ENCODE data around the gene PAM.

PAM gene

DNA sequence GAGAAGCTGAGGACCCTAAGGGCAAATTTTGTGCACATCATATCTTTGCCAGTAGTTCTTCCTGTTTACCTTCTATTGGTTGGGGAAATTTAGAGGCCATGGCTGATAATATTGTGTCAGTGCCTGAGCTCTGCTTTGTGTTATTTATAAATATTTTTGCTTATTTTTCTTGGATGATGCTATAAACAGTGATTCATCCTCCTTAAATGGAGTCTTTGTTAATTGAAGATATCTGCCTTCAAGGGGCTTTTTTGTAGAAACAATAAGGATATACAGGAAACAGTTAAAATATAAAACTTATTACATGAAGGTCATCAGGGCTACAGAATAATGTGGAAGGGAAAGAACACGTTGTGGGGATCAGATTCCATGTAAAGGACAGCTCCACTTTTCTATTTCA is 78.0 kb downstream of the PAM start:
- no peaks in the 10 kb centered on the region for H3K9me3 ChIP-seq (ENCODE audit: control insufficient read depth, low read length)
- H3K36me3 ChIP-seq (ENCODE audit: control insufficient read depth, insufficient read depth, low read length), result no peaks in the 10 kb centered on the region
- H3K4me3 ChIP-seq (ENCODE audit: extremely low read depth, insufficient read depth, low read length, poor library complexity, severe bottlenecking), result no peak overlapping the region
- no peak overlapping the region for H3K27ac ChIP-seq (ENCODE audit: low read depth, low read length, severe bottlenecking)
- H3K4me1 ChIP-seq (ENCODE audit: control insufficient read depth, insufficient read depth, low read length, poor library complexity, severe bottlenecking), result peaks cover 4% of the 10 kb centered on the region
- WGBS, 2 experiments (ENCODE audit: insufficient coverage in 2 of 2), result no CpG with 5 or more reads among the region's 1 CpG

DNA sequence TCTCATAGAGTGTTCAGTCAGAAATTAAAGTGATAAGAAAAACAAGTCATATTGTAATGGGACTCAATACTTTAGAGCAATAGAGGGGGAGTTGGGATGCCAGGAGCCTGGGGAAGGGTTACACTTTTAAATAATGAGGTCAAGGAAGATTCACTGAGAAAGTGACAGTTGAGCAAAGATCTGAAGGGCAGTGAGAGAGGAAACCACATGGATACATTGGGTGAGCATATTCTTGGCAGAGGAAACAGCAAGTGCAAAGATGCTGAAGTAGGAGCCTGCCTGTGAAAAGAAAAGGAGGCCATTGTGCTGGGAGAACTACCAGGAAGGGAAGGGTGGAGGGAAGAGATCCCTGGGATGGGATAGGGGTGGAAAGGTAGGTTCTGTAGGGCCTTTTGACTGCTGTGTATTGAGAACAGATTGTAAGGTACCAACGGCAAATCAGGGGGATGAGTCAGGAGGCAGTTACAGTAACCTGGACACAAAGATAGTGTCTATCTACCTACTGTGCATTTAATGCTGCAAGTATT is 79.4 kb downstream of the PAM start:
- Histone ChIP-seq H3K36me3 (ENCODE audit: control insufficient read depth, insufficient read depth, low read length) (no peaks in the 10 kb centered on the region), H3K4me1 (ENCODE audit: control insufficient read depth, insufficient read depth, low read length, poor library complexity, severe bottlenecking) (peaks cover 4% of the 10 kb centered on the region), H3K27ac (ENCODE audit: low read depth, low read length, severe bottlenecking) (no peak overlapping the region), H3K9me3 (ENCODE audit: control insufficient read depth, low read length) (no peaks in the 10 kb centered on the region), H3K4me3 (ENCODE audit: extremely low read depth, insufficient read depth, low read length, poor library complexity, severe bottlenecking) (no peak overlapping the region)
- WGBS, 2 experiments (ENCODE audit: insufficient coverage in 2 of 2), result 100% methylated on average over 1 of the region's 1 CpG; no CpG with 5 or more reads in 1 of the 2 experiments

DNA sequence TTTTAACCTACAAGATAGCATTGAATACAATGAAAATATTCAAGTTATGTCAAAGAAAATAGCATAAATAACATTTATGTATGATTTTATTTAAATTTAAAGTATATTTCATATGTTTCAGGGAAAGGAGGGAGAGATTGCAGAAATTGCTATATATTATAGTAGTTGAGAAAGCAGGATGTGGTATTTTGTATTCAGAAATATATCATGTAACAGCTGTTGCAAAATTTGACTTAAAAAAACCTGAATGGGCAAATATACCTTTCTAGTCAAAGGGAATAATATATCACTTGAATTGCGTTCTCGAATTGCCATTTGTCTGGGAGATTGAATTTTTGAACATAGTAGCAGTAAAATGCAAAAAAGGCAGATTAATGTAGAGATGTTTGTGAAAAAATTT is 80.6 kb downstream of the PAM start:
- no peaks in the 10 kb centered on the region for H3K9me3 ChIP-seq (ENCODE audit: control insufficient read depth, low read length)
- WGBS, 2 experiments (ENCODE audit: insufficient coverage in 2 of 2), result 100% methylated on average over 1 of the region's 2 CpGs; no CpG with 5 or more reads in 1 of the 2 experiments
- H3K4me3 ChIP-seq (ENCODE audit: extremely low read depth, insufficient read depth, low read length, poor library complexity, severe bottlenecking), result no peak overlapping the region
- no peaks in the 10 kb centered on the region for H3K36me3 ChIP-seq (ENCODE audit: control insufficient read depth, insufficient read depth, low read length)
- peaks cover 4% of the 10 kb centered on the region for H3K4me1 ChIP-seq (ENCODE audit: control insufficient read depth, insufficient read depth, low read length, poor library complexity, severe bottlenecking)
- no peak overlapping the region for H3K27ac ChIP-seq (ENCODE audit: low read depth, low read length, severe bottlenecking)

DNA sequence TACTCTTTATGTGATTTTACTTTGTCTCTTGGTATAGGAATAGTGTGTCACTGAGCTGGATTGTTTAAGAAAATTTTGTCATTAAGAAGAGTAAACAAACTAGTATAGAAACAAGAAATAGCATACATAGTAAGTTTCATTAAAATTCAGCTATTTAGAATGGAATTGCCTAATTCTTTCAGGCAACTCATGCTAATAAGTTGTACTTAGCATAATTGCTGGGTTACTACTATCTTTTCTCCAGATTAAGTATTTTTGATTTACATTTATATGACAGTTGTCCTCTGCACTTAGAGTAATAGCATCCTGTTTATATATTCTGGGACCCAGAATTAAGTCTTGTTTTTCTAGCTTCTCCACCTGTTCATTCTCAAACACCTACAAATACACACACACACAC is 85.9 kb downstream of the PAM start:
- no peaks in the 10 kb centered on the region for H3K36me3 ChIP-seq (ENCODE audit: control insufficient read depth, insufficient read depth, low read length)
- no peak overlapping the region for H3K27ac ChIP-seq (ENCODE audit: low read depth, low read length, severe bottlenecking)
- no peaks in the 10 kb centered on the region for H3K9me3 ChIP-seq (ENCODE audit: control insufficient read depth, low read length)
- no peaks in the 10 kb centered on the region for H3K4me1 ChIP-seq (ENCODE audit: control insufficient read depth, insufficient read depth, low read length, poor library complexity, severe bottlenecking)
- no peak overlapping the region for H3K4me3 ChIP-seq (ENCODE audit: extremely low read depth, insufficient read depth, low read length, poor library complexity, severe bottlenecking)

DNA sequence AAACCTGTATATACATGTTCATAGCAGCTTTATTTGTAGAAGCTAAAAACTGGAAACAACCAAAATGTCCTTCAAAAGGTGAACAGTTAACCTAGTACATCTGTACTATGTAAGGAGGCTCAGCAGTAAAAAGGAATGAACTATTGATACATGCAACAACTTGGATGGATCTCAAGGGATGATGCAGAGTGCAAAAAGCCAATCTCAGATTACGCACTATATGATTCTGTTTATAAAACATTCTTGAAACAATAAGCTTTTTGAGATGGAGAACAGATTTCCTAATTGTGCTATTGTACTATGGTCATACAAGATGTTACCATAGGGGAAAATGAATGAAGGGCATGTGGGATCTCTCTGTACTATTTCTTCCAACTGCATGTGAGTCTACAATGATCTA is 88.9 kb downstream of the PAM start:
- Histone ChIP-seq H3K36me3 (ENCODE audit: control insufficient read depth, insufficient read depth, low read length) (no peaks in the 10 kb centered on the region), H3K9me3 (ENCODE audit: control insufficient read depth, low read length) (no peaks in the 10 kb centered on the region), H3K4me3 (ENCODE audit: extremely low read depth, insufficient read depth, low read length, poor library complexity, severe bottlenecking) (no peak overlapping the region), H3K4me1 (ENCODE audit: control insufficient read depth, insufficient read depth, low read length, poor library complexity, severe bottlenecking) (no peaks in the 10 kb centered on the region), H3K27ac (ENCODE audit: low read depth, low read length, severe bottlenecking) (no peak overlapping the region)
- WGBS, 2 experiments (ENCODE audit: insufficient coverage in 2 of 2), result no CpG with 5 or more reads among the region's 1 CpG

DNA sequence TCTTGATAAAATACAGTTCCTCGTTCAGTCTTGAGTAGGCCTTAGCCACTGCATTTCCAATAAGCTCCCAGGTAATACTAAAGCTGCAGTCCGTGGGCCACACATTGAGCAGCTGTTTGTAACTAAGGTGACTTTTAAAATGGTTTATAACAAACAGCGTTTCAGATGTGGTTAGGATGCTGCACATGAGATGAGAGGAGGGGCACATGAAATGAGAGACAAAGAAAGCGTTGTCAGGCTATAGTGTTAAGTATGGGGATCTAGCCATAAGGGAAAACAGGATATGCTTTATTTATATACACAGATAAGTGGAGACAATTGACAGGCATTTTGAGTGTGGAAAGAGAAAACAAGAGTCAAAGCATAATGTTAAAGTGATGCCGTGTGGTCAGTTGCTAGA is 89.9 kb downstream of the PAM start:
- H3K4me3 ChIP-seq (ENCODE audit: extremely low read depth, insufficient read depth, low read length, poor library complexity, severe bottlenecking), result no peak overlapping the region
- no peaks in the 10 kb centered on the region for H3K9me3 ChIP-seq (ENCODE audit: control insufficient read depth, low read length)
- no peak overlapping the region for H3K27ac ChIP-seq (ENCODE audit: low read depth, low read length, severe bottlenecking)
- no peaks in the 10 kb centered on the region for H3K36me3 ChIP-seq (ENCODE audit: control insufficient read depth, insufficient read depth, low read length)
- H3K4me1 ChIP-seq (ENCODE audit: control insufficient read depth, insufficient read depth, low read length, poor library complexity, severe bottlenecking), result no peaks in the 10 kb centered on the region
- 81 to 94% methylated on average over 4 to 5 of the region's 5 CpGs for WGBS, 2 experiments (ENCODE audit: insufficient coverage in 2 of 2)

DNA sequence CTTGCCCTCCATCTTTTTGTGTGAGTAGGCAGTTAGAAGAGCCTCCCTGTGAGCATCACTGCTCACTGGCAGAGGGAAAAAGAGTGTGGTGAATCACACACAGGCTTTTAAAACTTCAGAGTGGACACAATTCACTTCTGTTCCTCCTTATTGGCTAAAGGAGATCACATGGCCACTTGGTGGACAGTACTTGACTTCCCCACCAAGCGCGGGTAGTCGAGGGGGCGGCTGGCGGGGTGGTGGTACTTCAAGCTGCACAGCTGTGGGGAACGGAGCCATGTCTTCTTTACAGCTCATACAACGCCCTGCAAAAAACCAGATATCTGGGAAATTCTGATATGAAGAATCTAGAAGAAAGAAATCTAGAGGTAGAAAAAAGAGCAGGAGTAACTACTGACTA is 95.4 kb downstream of the PAM start:
- no peak overlapping the region for H3K27ac ChIP-seq (ENCODE audit: low read depth, low read length, severe bottlenecking)
- no peak overlapping the region for H3K4me3 ChIP-seq (ENCODE audit: extremely low read depth, insufficient read depth, low read length, poor library complexity, severe bottlenecking)
- H3K36me3 ChIP-seq (ENCODE audit: control insufficient read depth, insufficient read depth, low read length), result no peaks in the 10 kb centered on the region
- 95 to 96% methylated on average over 5 of the region's 7 CpGs for WGBS, 2 experiments (ENCODE audit: insufficient coverage in 2 of 2)
- no peaks in the 10 kb centered on the region for H3K9me3 ChIP-seq (ENCODE audit: control insufficient read depth, low read length)
- H3K4me1 ChIP-seq (ENCODE audit: control insufficient read depth, insufficient read depth, low read length, poor library complexity, severe bottlenecking), result no peaks in the 10 kb centered on the region

DNA sequence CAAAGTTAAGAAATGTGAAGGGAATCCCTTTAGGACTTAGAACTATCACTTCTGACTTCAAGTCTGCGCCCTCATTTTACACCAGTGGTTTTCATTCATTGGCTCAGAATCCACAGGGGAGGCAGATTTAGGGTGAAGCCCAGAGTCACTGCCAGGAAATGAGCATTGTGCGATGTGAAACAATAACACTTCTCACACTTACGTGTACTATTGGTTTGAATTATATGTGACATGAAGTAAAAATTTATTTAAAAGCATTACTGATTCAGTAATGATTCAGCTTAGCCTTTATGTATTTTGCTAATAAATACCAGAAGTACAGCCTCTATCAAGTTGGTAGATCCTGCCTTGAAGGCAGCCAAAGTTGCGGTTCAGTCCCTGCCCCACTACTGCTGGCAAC is 98.6 kb downstream of the PAM start:
- H3K9me3 ChIP-seq (ENCODE audit: control insufficient read depth, low read length), result no peaks in the 10 kb centered on the region
- WGBS, 2 experiments (ENCODE audit: insufficient coverage in 2 of 2), result 80 to 100% methylated on average over 1 to 2 of the region's 4 CpGs
- H3K4me1 ChIP-seq (ENCODE audit: control insufficient read depth, insufficient read depth, low read length, poor library complexity, severe bottlenecking), result no peaks in the 10 kb centered on the region
- H3K27ac ChIP-seq (ENCODE audit: low read depth, low read length, severe bottlenecking), result no peak overlapping the region
- no peaks in the 10 kb centered on the region for H3K36me3 ChIP-seq (ENCODE audit: control insufficient read depth, insufficient read depth, low read length)
- H3K4me3 ChIP-seq (ENCODE audit: extremely low read depth, insufficient read depth, low read length, poor library complexity, severe bottlenecking), result no peak overlapping the region

DNA sequence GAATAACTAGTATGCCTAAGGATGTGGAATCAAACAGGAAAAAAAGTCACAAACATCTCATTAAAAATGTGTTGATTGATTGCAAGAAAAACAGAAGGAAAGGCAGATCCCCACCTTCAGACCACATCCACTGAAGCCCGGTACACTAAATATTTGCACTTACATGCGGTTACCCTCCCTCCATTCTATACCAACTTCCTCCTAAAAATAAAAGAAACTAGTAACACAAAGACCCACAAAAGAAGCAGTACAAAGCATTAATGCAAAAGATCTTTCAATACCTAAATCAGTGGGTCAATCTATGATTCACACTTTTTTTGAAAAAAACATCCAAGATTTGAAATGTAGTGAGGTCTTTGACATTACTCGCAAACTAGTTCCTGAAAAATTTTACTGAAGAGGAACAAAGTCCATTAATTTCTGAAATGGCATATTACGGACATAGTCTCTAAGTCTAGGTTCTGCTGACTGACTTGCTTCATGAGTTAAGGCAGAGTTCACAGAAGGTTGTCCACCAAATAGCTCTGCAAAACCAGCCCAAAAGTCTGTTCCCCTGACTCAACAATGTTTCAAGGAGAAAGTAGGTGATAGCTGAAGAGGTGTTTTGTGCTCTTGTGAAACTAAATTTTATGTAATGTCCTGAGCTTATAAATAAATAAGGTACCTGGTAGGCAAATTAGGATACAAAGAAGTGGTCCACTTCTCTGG is 100.7 kb downstream of the PAM start:
- 83 to 84% methylated on average over 2 to 4 of the region's 4 CpGs for WGBS, 2 experiments (ENCODE audit: insufficient coverage in 2 of 2)
- Histone ChIP-seq H3K4me3 (ENCODE audit: extremely low read depth, insufficient read depth, low read length, poor library complexity, severe bottlenecking) (no peak overlapping the region), H3K9me3 (ENCODE audit: control insufficient read depth, low read length) (no peaks in the 10 kb centered on the region), H3K4me1 (ENCODE audit: control insufficient read depth, insufficient read depth, low read length, poor library complexity, severe bottlenecking) (no peaks in the 10 kb centered on the region), H3K36me3 (ENCODE audit: control insufficient read depth, insufficient read depth, low read length) (no peaks in the 10 kb centered on the region), H3K27ac (ENCODE audit: low read depth, low read length, severe bottlenecking) (no peak overlapping the region)

DNA sequence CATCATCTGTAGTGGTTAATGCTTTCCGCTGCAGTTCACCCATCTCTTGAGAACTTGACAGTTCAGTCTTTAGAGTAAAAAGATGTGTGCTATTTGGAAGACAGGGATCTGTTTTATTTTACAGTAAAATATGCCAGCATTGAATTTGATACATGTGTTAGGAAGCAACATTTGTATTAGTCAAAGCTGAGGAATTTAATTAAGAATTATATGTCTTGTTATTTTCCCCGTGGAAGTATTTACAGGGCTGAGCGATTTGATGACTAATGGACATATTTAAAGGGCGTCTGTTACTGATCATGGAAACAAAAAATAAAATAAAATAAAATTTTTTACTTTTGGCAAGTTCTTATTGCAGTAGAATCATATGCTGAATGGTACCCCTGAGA is 101.3 kb downstream of the PAM start:
- Histone ChIP-seq H3K9me3 (ENCODE audit: control insufficient read depth, low read length) (no peaks in the 10 kb centered on the region), H3K4me3 (ENCODE audit: extremely low read depth, insufficient read depth, low read length, poor library complexity, severe bottlenecking) (no peak overlapping the region), H3K4me1 (ENCODE audit: control insufficient read depth, insufficient read depth, low read length, poor library complexity, severe bottlenecking) (no peaks in the 10 kb centered on the region), H3K36me3 (ENCODE audit: control insufficient read depth, insufficient read depth, low read length) (no peaks in the 10 kb centered on the region), H3K27ac (ENCODE audit: low read depth, low read length, severe bottlenecking) (no peak overlapping the region)
- WGBS, 2 experiments (ENCODE audit: insufficient coverage in 2 of 2), result 91 to 100% methylated on average over 1 of the region's 4 CpGs

DNA sequence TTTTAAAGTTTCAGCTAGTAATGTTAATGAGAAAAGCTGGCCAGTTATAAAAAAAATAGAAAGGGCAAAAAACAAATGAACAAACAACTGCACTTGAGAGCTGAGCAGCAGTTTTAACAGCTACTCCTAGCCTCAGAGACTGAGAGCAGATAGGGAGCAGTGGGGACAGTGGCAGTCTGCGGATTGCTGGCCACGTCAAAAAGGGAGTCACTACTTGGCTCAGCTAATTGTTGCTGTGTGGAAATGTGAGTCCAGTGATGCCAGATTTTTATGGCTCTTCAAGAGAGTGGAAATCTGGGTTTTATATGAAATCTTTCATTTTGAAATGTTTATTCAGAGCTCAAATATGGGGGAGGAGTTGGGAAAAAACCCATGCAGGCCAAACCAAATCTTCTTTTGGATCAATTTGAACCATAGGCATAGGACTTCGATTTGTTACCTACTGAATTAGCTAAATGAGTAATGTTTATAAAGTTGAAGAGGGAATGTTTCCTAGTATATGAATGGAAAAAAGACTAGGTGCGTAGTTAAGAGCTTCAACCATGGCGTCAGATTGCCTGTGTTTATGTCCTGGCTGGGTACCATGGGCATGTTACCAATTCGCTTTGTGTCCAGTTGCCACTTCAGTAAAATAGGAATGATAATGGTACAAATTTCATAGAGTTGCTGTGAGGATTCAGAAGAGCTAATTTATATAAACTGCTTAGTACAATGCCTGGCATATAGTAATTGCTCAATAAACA is 102.1 kb downstream of the PAM start:
- H3K4me1 ChIP-seq (ENCODE audit: control insufficient read depth, insufficient read depth, low read length, poor library complexity, severe bottlenecking), result no peaks in the 10 kb centered on the region
- no peaks in the 10 kb centered on the region for H3K9me3 ChIP-seq (ENCODE audit: control insufficient read depth, low read length)
- 86 to 100% methylated on average over 6 of the region's 6 CpGs for WGBS, 2 experiments (ENCODE audit: insufficient coverage in 2 of 2)
- H3K36me3 ChIP-seq (ENCODE audit: control insufficient read depth, insufficient read depth, low read length), result no peaks in the 10 kb centered on the region
- H3K4me3 ChIP-seq (ENCODE audit: extremely low read depth, insufficient read depth, low read length, poor library complexity, severe bottlenecking), result no peak overlapping the region
- H3K27ac ChIP-seq (ENCODE audit: low read depth, low read length, severe bottlenecking), result no peak overlapping the region
